ENCODE results near the gene ERICH6B.

Gene ERICH6B

GRCh38 chr13:45512098-45512496 is 103.4 kb downstream of the ERICH6B start:
- no peaks in the 10 kb centered on the region for H3K79me2 ChIP-seq (ENCODE audit: insufficient read depth, low read length)
- ATAC-seq (ENCODE audit: insufficient read depth, low read depth) = no peak
- H3K27me3 ChIP-seq (ENCODE audit: insufficient read depth, low read length, poor library complexity) = no peaks in the 10 kb centered on the region
- no peak overlapping the region for H3K4me3 ChIP-seq (ENCODE audit: low read depth in 1 of 2, low read length in 2 of 2)
- no peak overlapping the region for H3K27ac ChIP-seq (ENCODE audit: low read length)
- no peaks in the 10 kb centered on the region for H3K9me3 ChIP-seq (ENCODE audit: insufficient read depth, low read length, severe bottlenecking)
- no peak overlapping the region for H3K9ac ChIP-seq (ENCODE audit: low read depth, low read length)
- TF ChIP-seq CTCF (IDR thresholded peaks at IDR 0.05; ENCODE audit: borderline replicate concordance, extremely low read depth, low read length, poor library complexity, severe bottlenecking) (no peak), EZH2 (IDR thresholded peaks at IDR 0.05; ENCODE audit: borderline replicate concordance, low read depth, low read length, severe bottlenecking) (no peak)
- no peak overlapping the region for H3K4me2 ChIP-seq (ENCODE audit: insufficient read depth, low read length)
- no peak for DNase-seq
- no peak overlapping the region for H2AFZ ChIP-seq (ENCODE audit: low read depth, low read length)
- no peaks in the 10 kb centered on the region for H4K20me1 ChIP-seq (ENCODE audit: insufficient read depth, low read length)
- no peaks in the 10 kb centered on the region for H3K4me1 ChIP-seq (ENCODE audit: insufficient read depth, low read length)
- H3K36me3 ChIP-seq (ENCODE audit: insufficient read depth, low read length) = peaks cover 73% of the 10 kb centered on the region

GRCh38 chr13:45511310-45512097 is 104.0 kb downstream of the ERICH6B start:
- Histone ChIP-seq H3K27me3 (ENCODE audit: insufficient read depth, low read length, poor library complexity) (no peaks in the 10 kb centered on the region), H3K36me3 (ENCODE audit: insufficient read depth, low read length) (peaks cover 70% of the 10 kb centered on the region), H4K20me1 (ENCODE audit: insufficient read depth, low read length) (no peaks in the 10 kb centered on the region), H3K9me3 (ENCODE audit: insufficient read depth, low read length, severe bottlenecking) (no peaks in the 10 kb centered on the region), H3K9ac (ENCODE audit: low read depth, low read length) (no peak overlapping the region), H3K4me1 (ENCODE audit: insufficient read depth, low read length) (no peaks in the 10 kb centered on the region), H3K4me2 (ENCODE audit: insufficient read depth, low read length) (no peak overlapping the region), H3K79me2 (ENCODE audit: insufficient read depth, low read length) (no peaks in the 10 kb centered on the region), H3K27ac (ENCODE audit: low read length) (no peak overlapping the region), H2AFZ (ENCODE audit: low read depth, low read length) (no peak overlapping the region), H3K4me3 (ENCODE audit: low read depth in 1 of 2, low read length in 2 of 2) (no peak overlapping the region)
- TF ChIP-seq CTCF (IDR thresholded peaks at IDR 0.05; ENCODE audit: borderline replicate concordance, extremely low read depth, low read length, poor library complexity, severe bottlenecking) = peak; percentile 91
- no peak for TF ChIP-seq EZH2 (IDR thresholded peaks at IDR 0.05; ENCODE audit: borderline replicate concordance, low read depth, low read length, severe bottlenecking)
- ATAC-seq (ENCODE audit: insufficient read depth, low read depth) (peak; percentile 82), DNase-seq (peak; percentile 42)

GRCh38 chr13:45510672-45511071 is 104.9 kb downstream of the ERICH6B start:
- no peak for TF ChIP-seq CTCF (IDR thresholded peaks at IDR 0.05; ENCODE audit: borderline replicate concordance, extremely low read depth, low read length, poor library complexity, severe bottlenecking)
- H3K79me2 ChIP-seq (ENCODE audit: insufficient read depth, low read length) = no peaks in the 10 kb centered on the region
- H3K9me3 ChIP-seq (ENCODE audit: insufficient read depth, low read length, severe bottlenecking) = no peaks in the 10 kb centered on the region
- H3K27ac ChIP-seq (ENCODE audit: low read length) = no peak overlapping the region
- no peak overlapping the region for H2AFZ ChIP-seq (ENCODE audit: low read depth, low read length)
- no peak overlapping the region for H3K4me2 ChIP-seq (ENCODE audit: insufficient read depth, low read length)
- no peaks in the 10 kb centered on the region for H3K4me1 ChIP-seq (ENCODE audit: insufficient read depth, low read length)
- H4K20me1 ChIP-seq (ENCODE audit: insufficient read depth, low read length) = no peaks in the 10 kb centered on the region
- H3K4me3 ChIP-seq (ENCODE audit: low read depth in 1 of 2, low read length in 2 of 2) = no peak overlapping the region
- no peaks in the 10 kb centered on the region for H3K27me3 ChIP-seq (ENCODE audit: insufficient read depth, low read length, poor library complexity)
- DNase-seq (no peak), ATAC-seq (ENCODE audit: insufficient read depth, low read depth) (no peak)
- H3K36me3 ChIP-seq (ENCODE audit: insufficient read depth, low read length) = peaks cover 70% of the 10 kb centered on the region
- no peak overlapping the region for H3K9ac ChIP-seq (ENCODE audit: low read depth, low read length)

Measured in DND-41 (cell line).